Fibroblast of skin of right biceps (primary cell): ENCODE data around the gene MYEF2.
A peak's percentile ranks its signal among the peaks of the same experiment; 100 is the strongest.

ENCODE experiments used
- DNase-seq: peaks from one replicate; pipeline ENCODE4 v3.0.0-alpha.2; 2013

MYEF2 gene, protein sequence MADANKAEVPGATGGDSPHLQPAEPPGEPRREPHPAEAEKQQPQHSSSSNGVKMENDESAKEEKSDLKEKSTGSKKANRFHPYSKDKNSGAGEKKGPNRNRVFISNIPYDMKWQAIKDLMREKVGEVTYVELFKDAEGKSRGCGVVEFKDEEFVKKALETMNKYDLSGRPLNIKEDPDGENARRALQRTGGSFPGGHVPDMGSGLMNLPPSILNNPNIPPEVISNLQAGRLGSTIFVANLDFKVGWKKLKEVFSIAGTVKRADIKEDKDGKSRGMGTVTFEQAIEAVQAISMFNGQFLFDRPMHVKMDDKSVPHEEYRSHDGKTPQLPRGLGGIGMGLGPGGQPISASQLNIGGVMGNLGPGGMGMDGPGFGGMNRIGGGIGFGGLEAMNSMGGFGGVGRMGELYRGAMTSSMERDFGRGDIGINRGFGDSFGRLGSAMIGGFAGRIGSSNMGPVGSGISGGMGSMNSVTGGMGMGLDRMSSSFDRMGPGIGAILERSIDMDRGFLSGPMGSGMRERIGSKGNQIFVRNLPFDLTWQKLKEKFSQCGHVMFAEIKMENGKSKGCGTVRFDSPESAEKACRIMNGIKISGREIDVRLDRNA

DNA sequence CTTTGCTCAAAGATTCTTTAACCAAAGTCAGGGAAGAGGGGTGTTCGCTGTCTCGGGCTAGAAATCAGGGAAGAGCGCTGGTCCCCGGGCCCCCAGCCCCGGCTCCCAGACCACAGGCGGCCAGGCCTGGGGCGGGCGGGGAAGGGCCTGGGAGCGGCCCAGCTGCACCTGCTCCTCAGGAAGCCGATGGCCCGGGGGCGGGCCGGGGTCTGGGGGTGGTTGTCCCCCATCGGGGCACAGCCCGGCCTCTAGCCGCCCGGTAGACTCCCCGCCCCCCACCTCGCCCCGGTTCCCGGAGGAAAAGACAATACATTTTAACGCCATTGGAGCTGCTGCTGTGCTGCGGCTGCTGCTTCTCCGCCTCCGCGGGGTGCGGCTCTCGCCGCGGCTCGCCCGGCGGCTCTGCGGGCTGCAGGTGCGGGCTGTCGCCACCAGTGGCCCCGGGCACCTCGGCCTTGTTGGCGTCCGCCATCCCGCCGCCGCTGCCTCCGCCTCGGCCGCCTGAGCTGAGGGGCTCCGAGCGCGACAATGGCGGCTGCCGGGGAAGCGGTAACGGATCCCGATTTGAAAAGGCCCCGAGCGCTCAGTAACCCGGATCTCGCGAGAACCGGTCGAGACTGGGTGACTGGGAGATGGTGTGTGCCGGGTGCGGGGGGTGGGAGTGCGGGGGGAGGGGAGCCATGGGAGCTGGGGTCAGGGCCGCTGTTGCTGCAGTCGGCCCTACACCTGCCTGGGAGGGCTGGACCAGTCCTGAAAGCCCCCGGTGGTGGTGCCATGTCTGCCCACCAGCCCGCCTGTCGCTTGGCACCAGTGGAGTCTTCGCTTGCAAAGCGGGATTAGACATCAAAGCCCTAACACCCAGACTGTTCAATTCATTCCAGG is at the start of gene MYEF2:
TSS of gene MYEF2 (minus strand) at position 530 of the 882 bp plus-strand sequence. CDS start at position 472, 58 bp downstream.
- DNase-seq: peak; percentile 72

DNA sequence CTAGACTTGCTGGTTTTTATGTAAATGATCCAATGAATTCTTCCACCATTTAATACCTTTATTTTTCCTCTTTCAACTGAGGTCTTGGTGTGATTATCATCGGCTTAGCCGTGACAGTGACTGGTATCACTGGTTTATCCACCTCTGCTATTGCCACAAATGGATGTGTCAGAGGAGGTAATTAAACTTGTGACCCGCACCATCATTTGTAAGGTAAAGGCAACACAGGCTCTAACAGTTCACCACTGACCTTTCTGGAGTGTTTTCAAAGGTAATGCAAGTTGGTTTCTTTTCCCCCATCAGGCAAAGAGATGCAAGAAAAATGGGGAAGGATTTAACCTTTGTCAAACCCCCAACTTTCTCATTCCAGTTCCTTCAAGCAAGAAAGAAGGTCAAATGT is 47.7 kb upstream of the MYEF2 start:
- DNase-seq: no peak

DNA sequence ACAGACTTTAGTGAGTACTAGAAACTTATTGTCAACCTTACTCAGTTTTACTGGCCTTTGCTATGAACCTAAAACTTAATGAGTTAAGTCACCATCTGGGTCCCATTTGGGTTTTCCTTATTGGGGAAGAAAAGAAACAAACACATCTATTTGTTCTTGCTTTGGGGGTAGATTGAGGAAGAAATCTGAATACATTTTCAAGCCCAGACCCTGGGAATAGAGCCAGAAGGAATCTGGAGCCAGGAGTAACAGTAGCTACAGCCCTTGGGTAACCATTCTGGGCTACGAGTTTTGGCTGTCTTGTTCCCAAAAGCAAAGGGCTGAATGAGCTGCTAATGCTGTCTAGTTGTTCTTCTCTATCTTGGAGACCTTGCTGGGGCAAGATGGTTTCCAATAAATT is 44.5 kb upstream of the MYEF2 start:
- no peak for DNase-seq

DNA sequence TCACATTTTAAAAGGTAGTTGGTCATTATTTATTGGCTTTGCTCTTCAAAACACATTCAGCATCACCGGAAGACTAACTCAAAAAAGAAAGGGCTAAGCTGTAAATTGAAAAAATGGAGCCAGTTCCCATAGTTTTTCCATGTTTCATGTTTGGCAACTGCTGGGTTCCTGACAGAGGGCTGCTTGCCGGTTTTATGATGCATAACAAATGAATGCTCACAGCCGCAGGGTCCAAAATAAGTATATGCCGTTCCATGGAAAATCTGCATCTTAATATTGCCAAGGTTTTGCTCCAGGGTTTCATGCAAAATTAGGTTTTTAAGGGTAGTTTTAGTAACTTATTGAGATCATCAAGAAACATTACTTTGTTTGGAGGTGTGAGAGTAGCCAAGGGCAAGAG is 43.8 kb upstream of the MYEF2 start:
- peak; percentile 0 for DNase-seq

DNA sequence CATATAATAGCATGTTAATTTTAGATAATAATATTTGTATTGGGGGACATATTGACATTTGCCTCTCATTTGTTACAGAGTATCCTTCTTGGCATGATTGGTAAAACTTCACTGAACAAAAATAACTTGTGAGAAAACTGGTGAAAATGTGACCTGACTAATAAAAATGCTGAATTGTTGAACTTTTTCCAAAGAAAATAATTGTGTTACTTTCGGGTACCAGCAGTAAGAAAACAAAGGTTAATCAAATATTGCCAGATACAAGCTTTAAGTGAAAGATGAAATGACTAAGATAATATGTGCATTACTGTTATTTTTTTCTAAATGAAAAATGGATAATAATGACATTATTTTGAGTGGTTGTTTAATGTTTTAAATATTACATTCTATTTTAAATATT is 43.2 kb upstream of the MYEF2 start:
- DNase-seq: no peak

DNA sequence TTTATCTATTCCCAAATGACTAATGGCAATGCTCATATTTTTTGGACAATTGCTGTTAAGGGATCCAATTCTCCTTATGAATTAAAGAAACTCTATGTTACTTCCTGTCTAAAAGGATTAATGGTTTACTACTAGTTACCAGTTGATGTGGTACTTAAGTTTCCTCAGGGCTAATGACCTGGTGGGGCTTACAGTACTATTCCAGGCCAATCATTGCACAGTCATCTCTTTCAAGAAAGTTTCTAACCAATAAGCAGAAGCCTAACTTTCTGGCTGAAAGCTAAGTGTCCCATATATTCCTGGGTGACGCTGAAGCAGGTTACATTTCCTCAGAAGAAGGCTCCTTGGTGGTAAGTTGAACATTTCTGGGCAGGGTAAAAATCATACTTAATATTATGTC is 27.9 kb upstream of the MYEF2 start, which contains the start of gene SLC12A1:
TSS of gene SLC12A1 (plus strand) at position 322 of the 400 bp plus-strand sequence. CDS start 1,418 bp downstream, outside the sequence.
- DNase-seq: no peak

DNA sequence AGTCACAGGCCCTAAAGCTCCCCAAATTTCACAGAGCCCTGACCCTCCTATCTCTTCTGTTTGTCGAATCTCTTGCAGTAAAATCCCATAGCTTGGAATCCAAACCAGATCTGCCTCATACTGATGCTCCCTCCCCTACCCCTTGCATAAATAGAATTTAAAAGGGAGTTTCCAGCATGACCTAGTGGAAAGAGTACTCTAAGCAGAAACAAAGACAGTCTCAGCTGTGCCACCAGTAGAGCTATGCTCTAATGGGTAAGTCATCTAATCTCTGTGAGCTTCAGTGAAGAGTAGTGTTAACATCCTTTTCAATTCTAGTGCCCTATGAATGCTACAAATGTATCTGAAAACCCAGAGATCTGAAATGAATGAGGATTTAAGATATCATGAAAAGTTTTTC is 24.0 kb upstream of the MYEF2 start:
- DNase-seq: no peak

DNA sequence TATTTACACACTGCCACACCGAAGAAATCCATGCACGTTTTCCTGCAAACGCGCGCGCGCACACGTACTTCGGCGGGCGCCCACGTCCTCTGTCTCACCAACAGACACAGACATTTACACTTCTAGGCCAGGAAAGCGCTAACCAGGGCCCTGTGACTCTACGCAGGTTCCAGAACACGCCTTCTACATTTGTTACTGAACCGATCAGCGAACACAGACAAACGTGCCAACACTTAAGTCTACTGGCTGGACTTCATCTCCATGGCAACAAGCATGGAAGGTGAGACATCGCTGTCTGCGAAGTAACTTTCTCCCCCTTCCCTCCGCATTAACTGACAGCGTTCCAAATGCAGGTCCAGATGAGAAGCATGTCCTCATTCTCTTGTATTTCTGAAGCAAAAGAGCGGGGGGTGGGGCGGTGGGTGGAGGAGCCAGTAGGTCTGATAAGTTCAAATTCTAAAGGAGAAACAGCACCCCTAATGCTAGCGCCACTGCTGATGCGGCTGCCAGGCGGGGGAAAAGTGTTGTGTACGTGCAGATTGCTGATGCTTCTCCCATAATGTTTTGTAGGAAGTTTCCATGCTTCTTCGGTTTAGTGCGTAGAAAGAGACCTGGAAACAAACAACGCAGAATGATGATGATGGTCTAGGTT is 13.6 kb upstream of the MYEF2 start, which contains the start of gene CTXN2:
TSS of gene CTXN2 (plus strand) at position 92 of the 652 bp plus-strand sequence. CDS start 9,636 bp downstream, outside the sequence.
- peak; percentile 6 for DNase-seq

DNA sequence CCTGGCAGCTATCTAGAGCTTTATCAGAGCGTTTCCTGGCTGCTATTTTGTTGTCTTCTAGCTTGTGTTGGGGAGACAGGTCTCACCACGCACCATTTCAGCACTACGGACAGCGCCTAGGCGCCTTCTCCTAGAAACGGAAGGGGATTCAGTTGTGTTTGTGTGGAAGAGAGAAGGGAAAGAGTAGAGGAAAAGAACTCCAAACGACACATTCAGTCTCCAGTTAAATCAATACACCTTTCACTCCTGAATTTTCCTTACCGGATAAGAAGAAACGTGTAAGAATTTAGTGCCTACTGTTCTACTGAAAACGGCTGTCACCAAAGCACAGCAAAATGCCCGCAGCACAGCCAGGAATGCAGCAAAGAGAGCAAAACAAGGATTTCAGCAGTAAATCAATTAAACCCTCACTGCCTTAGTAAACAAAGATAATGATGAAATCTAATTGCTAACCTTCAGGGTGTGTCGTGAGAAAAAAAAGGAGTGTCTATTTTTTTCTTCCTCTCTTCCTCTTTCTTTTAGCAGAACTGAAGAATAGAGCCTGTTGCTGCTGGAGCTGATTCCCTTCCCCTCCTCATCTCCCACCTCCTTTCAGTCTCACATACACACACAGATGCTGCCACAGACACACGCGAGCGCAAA is 13.0 kb upstream of the MYEF2 start:
- DNase-seq: peak; percentile 75

DNA sequence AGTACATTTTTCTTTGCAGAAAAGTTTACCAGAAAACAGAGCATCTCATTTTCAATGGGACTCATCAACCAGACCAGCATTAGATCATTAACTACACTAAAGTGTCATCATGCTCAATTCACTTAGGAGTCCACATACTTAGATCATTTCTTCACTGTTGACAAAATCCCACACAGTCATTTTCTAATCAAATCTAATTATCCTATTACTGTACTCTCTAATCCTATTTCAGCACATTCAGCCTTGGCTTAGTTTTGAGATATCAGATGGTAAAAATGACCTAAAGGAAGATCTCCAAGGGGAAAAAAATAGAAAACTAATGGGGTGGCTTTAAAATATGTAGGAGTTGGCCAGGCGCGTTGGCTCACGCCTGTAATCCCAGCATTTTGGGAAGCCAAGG is 8.2 kb upstream of the MYEF2 start:
- no peak for DNase-seq

DNA sequence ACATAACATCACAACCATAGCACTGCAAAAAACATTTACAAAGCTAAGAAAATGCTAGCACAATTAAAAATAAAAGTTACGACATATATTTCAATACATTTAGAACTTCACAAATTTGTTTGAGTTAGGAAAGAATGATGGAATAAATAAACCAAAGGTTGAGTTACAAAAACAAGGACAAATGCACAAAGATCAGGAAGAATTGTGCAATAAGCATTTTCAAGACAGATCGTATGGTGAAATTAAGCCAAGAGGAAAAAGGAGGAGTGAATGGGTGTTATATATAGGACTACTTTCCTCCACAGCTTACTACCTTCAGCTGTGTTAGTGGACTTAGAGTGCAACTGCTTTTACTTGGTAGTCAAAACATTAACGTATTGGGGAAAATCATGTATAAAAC is 7.4 kb upstream of the MYEF2 start:
- DNase-seq: no peak

DNA sequence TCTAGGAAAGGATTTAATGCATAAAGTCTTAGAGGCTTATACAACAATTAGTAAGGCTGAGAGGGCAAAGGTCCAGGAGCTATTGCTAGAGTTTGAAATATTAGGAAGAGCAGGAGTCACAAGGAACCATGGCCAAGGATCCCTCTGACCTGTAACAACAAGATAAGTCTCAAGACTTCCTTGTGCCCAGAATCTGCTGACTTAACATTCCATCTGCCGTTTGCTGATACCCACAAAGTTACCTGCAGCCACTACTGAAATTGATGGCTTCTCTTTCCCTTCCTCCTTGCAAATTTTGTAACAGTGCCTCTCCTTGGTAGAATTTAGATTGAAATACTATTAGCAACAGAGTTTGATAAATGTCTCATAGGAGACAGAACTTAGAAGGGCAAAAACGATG is 4.7 kb upstream of the MYEF2 start:
- DNase-seq: no peak

DNA sequence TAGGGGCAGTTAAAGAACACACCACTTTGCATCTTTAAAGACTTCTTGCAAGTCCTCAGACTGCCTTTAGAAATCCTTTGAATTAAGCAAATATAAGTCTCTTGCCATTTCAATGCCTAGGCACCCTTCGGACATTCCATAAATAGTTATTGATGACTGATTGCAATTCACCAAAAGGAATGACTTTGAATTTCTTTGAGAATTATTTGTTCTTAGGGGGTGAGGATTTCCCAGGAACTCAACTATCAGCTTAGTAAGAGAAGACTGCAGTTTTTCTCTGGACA is 495 bp upstream of the MYEF2 start:
- no peak for DNase-seq

DNA sequence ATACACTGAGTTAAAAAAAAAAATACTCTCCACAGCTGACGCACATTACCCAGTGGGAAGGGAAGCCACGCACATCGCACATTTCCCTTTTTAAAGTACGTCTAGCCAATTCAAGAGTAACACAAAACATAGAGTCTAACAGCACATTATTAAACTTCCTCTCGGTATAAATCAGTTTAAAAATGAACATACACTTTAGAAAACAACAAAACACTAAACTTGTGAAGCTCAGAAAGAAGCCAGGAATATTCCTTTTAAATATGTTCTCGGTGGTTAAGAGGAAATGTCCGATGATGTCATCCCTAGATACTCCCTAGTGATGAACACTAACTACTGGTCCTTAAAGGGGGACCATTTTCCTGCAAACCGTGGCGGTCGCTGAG is 721 bp downstream of the MYEF2 start:
- peak; percentile 54 for DNase-seq

DNA sequence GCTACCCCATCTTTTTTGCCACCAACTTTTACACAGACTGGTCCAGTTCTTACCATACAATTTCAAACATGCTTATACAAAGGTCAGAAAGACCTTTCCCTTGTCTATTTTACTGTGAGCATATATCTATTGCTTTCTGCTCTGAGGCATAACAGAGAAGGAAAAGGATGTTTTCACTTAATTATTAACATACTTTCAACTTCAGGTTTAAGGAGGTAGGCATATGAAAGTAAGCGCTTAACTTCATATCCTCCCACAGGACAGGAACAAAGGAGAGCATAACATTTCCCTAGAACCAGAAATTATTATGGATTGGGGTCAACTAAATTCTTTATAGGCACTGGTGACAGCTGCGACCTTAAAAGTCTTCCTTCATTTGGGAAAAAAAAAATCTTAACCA is 1.1 kb downstream of the MYEF2 start:
- DNase-seq: no peak

DNA sequence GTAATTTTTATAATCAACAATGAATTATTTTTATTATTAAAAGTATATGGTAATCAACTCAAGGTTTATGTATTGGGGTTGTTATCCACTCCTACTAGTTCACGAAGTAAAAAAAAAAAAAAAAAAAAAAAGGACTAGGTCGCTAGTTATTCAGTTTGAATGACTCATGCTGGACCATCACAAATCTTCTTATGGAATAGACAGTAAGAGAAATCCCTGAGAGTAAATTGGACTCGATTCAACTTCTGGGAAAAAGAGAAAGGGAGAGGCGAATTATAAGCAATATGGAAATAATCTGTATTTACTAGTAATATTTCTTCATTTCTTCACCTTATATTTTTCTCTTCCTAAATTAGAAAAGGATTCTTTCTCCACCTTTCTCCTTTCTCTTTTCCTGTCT is 2.0 kb downstream of the MYEF2 start:
- peak; percentile 47 for DNase-seq

DNA sequence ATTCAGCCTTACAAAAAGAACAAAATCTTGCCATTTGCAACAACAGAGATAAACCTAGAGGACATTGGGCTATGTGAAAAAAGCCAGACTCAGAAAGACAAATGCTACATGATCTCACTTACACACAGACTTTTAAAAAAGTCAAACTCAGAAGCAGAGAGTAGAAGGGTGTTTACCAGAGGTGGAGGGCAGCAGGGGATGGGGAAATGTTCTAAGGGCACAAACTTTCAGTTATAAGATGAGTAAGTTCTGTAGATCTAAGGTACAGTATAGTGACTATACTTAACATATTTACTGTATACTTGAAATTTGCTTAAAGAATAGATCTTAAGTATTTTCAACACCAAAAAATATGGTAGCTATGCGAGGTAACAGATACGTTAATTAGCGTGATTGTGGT is 3.0 kb downstream of the MYEF2 start:
- DNase-seq: no peak

DNA sequence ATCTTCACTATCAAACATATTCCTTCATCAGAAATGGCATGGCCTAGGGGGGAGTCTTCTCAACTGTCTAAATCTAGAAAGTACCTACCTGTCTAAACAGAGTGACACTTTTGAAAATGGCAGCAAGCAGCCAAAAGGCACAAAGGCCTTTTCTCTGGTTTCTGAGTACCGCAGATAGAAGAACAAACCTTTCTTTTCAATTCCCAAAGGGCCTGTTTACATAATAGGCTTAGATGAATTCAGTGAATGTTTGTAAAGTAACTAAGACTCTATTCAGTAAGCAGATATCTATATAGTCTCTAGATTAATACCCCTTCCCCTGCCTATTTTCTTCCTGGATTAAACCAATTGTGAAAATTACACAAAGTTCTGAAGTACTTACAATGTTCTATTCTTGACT is 7.1 kb downstream of the MYEF2 start:
- no peak for DNase-seq

DNA sequence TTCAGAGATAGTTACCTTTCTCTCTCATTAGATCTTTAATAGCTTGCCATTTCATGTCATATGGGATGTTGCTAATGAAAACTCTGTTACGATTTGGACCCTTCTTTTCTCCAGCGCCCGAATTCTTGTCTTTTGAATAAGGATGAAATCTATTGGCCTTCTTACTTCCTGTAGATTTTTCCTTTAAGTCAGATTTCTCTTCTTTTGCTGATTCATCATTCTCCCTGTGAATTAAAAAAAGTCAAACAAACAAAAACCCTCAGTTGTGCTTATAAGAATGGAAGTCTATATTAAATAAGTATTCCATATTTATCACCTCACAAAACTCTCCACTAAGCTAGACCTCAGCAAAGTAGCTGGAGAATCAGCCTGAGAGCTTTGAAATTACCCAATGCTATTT is 9.5 kb downstream of the MYEF2 start:
- DNase-seq: no peak

DNA sequence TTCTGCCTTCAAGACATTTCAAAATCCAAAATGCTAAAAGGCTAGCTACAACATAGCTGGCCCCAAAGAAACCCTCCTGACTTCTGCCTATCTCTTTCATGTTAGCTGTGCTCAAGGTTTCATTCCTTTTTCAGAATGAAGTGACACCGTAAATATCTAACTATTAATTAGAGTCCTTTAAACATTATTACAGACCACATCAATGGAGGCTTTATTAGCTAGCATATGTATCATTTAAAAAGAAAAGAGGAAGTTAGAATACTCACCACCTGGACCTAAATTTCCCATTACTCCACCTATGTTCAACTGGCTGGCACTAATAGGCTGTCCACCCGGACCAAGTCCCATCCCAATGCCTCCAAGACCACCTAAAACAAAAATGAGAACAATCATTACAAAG is 24.6 kb downstream of the MYEF2 start:
- DNase-seq: no peak

DNA sequence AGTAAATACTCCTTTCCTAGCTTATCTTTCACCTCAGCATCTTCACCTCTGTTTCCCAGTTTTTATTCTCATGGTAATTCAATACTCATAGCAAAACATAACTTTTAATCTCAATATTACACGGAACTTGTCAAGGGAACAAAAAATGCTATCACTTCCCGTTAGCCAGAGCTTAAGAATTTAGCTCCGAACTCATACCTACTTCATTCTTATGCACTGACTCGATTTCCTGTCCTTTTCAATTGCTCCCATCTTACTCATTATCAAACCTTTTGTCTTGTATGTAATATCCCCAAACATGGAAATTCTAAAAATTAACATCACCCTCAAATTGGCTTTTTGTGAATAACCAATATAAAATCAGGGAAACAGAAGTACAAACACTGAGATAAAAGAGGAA is 28.2 kb downstream of the MYEF2 start:
- peak; percentile 87 for DNase-seq

DNA sequence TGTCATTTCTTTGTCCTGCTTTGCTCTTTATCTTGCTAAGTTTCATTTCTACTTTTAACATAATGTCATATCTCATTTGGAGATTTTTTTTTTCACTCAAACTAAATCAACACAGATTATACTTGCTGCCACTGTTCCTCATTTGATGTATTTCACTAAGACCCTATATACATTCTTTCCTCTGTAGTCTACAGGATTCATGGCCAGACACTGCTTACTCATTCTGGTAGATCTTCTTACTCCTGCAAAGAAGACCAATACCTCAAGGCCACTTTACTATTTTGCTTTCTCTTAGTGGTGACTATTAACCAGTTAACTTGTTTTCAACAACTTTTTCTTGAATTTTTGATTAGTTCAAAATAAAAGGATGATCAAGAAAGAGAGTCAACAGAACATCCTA is 30.7 kb downstream of the MYEF2 start:
- peak; percentile 55 for DNase-seq

DNA sequence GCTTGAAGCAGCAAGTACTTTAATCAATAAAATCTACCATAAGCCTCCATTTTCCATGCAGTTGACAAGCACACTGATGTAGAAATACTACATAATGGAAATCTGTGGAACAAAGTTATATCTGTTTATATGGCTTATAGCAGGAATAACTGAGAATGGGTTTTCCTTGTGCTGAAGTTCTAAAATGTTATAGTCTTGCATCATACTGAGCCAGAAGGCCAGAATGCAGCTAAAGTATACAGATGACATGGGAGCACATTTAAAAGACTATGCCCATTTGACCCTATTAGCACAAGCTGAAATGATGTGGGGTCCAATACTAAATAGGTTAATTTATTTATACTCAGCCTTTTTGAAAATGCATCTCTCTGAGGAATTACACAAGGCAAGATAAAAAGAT is 32.2 kb downstream of the MYEF2 start:
- DNase-seq: peak; percentile 13
